GM23338 (cell line): ENCODE results near the gene CTNND2. TPM values are rescaled to one million over a fixed set of nuclear protein-coding genes. Genes with fewer than 3 reads are reported as not detected.

Experiments used
- ATAC-seq: fragments of 200-7000 bp; cut with Tn5 transposase; 3 replicates; pipeline ENCODE4 v1.9.1; 2020
- DNase-seq: peaks from one replicate; pipeline ENCODE4 v3.0.0-alpha.2; 2015; ENCODE audit warnings: low spot score
- H2AFZ ChIP-seq: fragments of 200-600 bp; sonication (generic); 2 replicates; pipeline ENCODE4 v1.8.0; 2016; ENCODE audit warnings: antibody characterized with exemption, mild to moderate bottlenecking, moderate library complexity
- H3F3A ChIP-seq: fragments of 200-600 bp; sonication (generic); replicated peaks from 2 replicates; pipeline ENCODE4 v1.8.0; 2017; ENCODE audit warnings: antibody characterized with exemption, mixed run types, low read depth
- H3K27ac ChIP-seq: fragments of 200-600 bp; sonication (generic); 2 replicates; pipeline ENCODE4 v1.6.1; 2016; ENCODE audit warnings: low read depth
- H3K27me3 ChIP-seq: fragments of 200-600 bp; sonication (generic); 2 replicates; pipeline ENCODE4 v1.8.0; 2016; ENCODE audit warnings: mild to moderate bottlenecking, mixed run types, moderate library complexity; ENCODE audit not compliant: insufficient read depth
- H3K36me3 ChIP-seq: fragments of 200-600 bp; sonication (generic); 2 replicates; pipeline ENCODE4 v1.8.0; 2016; ENCODE audit warnings: mild to moderate bottlenecking; ENCODE audit not compliant: insufficient read depth
- H3K4me1 ChIP-seq: fragments of 200-600 bp; sonication (generic); 2 replicates; pipeline ENCODE4 v1.8.0; 2016; ENCODE audit warnings: mild to moderate bottlenecking, moderate library complexity; ENCODE audit not compliant: insufficient read depth
- H3K4me2 ChIP-seq: fragments of 200-600 bp; sonication (generic); 2 replicates; pipeline ENCODE4 v1.7.1; 2017; ENCODE audit warnings: mixed run types
- H3K4me3 ChIP-seq: fragments of 200-600 bp; sonication (generic); 2 replicates; pipeline ENCODE4 v1.6.1; 2016; ENCODE audit warnings: mixed run types
- H3K79me2 ChIP-seq: fragments of 200-600 bp; sonication (generic); replicated peaks from 2 replicates; pipeline ENCODE4 v1.8.0; 2017; ENCODE audit warnings: mild to moderate bottlenecking; ENCODE audit not compliant: insufficient read depth
- H3K9me2 ChIP-seq: fragments of 200-600 bp; sonication (generic); 2 replicates; pipeline ENCODE4 v1.8.0; 2017; ENCODE audit not compliant: insufficient read depth
- H4K20me1 ChIP-seq: fragments of 200-600 bp; sonication (generic); replicated peaks from 2 replicates; pipeline ENCODE4 v1.8.0; 2017; ENCODE audit warnings: mild to moderate bottlenecking; ENCODE audit not compliant: insufficient read depth
- H3K27ac Mint-ChIP-seq: 2 replicates; pipeline ENCODE4 v1.8.0; 2020; ENCODE audit warnings: inconsistent platforms, mild to moderate bottlenecking, moderate library complexity, mixed read lengths
- H3K27me3 Mint-ChIP-seq: 3 replicates; pipeline ENCODE4 v1.8.0; 2022; ENCODE audit warnings: low read depth, mild to moderate bottlenecking, moderate library complexity, mixed read lengths, inconsistent platforms; ENCODE audit not compliant: insufficient read depth, poor library complexity
- H3K36me3 Mint-ChIP-seq: 3 replicates; pipeline ENCODE4 v1.8.0; 2021; ENCODE audit warnings: low read depth, mild to moderate bottlenecking, inconsistent platforms, moderate library complexity, mixed read lengths
- H3K4me1 Mint-ChIP-seq: 3 replicates; pipeline ENCODE4 v1.8.0; 2020; ENCODE audit warnings: mild to moderate bottlenecking, inconsistent platforms, mixed read lengths
- H3K4me3 Mint-ChIP-seq: 3 replicates; pipeline ENCODE4 v1.8.0; 2021; ENCODE audit warnings: moderate library complexity, mild to moderate bottlenecking, inconsistent platforms, mixed read lengths
- H3K9me3 Mint-ChIP-seq: 3 replicates; pipeline ENCODE4 v1.8.0; 2020; ENCODE audit warnings: moderate library complexity, mild to moderate bottlenecking, inconsistent platforms, mixed read lengths
- CREB1 ChIP-seq: fragments of 250-450 bp; sonication (Bioruptor Pico); IDR thresholded peaks from 2 replicates; pipeline ENCODE4 v1.5.0; 2020; ENCODE audit warnings: low read depth, mild to moderate bottlenecking, moderate library complexity
- CTCF ChIP-seq, 2 experiments: fragments of 200-600 bp in 1 of 2; sonication (generic) in 1 of 2; conservative IDR thresholded peaks; 2 replicates each; pipeline versions ENCODE4 v1.5.1 to v1.6.1; 2016 to 2017; ENCODE audit warnings: antibody characterized with exemption in 2 of 2, low read depth in 2 of 2, mild to moderate bottlenecking in 2 of 2, moderate library complexity in 1 of 2
- EZH2 ChIP-seq: fragments of 200-600 bp; sonication (generic); IDR thresholded peaks from one replicate; pipeline ENCODE4 v1.8.0; 2017; ENCODE audit warnings: antibody characterized with exemption, mild to moderate bottlenecking, low read depth; ENCODE audit not compliant: unreplicated experiment
- EZH2phosphoT487 ChIP-seq: fragments of 200-600 bp; sonication (generic); IDR thresholded peaks from one replicate; pipeline ENCODE4 v1.8.1; 2018; ENCODE audit warnings: antibody characterized with exemption; ENCODE audit not compliant: unreplicated experiment
- JUNB ChIP-seq: IDR thresholded peaks from one replicate; pipeline ENCODE4 v1.6.1; 2016; ENCODE audit warnings: antibody characterized with exemption; ENCODE audit not compliant: unreplicated experiment
- NANOG ChIP-seq: IDR thresholded peaks from 2 replicates; pipeline ENCODE4 v1.6.1; 2016; ENCODE audit warnings: antibody characterized with exemption, borderline replicate concordance
- POLR2AphosphoS5 ChIP-seq: IDR thresholded peaks from 2 replicates; pipeline ENCODE4 v1.6.1; 2016; ENCODE audit warnings: antibody characterized with exemption, low read depth
- REST ChIP-seq: IDR thresholded peaks from one replicate; pipeline ENCODE4 v1.6.1; 2018; ENCODE audit warnings: antibody characterized with exemption; ENCODE audit not compliant: unreplicated experiment
- STAT1 ChIP-seq: IDR thresholded peaks from one replicate; pipeline ENCODE4 v1.6.1; 2016; ENCODE audit warnings: antibody characterized with exemption; ENCODE audit not compliant: unreplicated experiment
- ZNF114 ChIP-seq: fragments of 250-450 bp; sonication (Bioruptor Pico); IDR thresholded peaks from 2 replicates; pipeline ENCODE4 v1.5.0; 2020; ENCODE audit warnings: mild to moderate bottlenecking, moderate library complexity
- ZNF331 ChIP-seq: fragments of 250-450 bp; sonication (Bioruptor Pico); IDR thresholded peaks from 2 replicates; pipeline ENCODE4 v1.5.0; 2020; ENCODE audit warnings: low read depth, mild to moderate bottlenecking, moderate library complexity
- polyA plus RNA-seq: library from polyadenylated mRNA; unstranded; fragments of >200 nt; fragmentation: Nextera tagmentation; extraction: Ambion mirVana; gene quantifications from 2 replicates; pipeline ENCODE4 v1.2.1, GENCODE V29; 2016
- total RNA-seq: library from RNA; depleted of rRNA; stranded (reverse); fragments of >200 nt; shearing (Covaris generic); gene quantifications from 2 replicates; pipeline ENCODE4 v1.2.3, GENCODE V29; 2014
- TF ChIP-seq, protein P1 (sequence below): IDR thresholded peaks from 2 replicates; pipeline ENCODE4 v1.6.1; 2016; ENCODE audit warnings: antibody characterized with exemption
- TF ChIP-seq, protein P2 (sequence below): fragments of 250-450 bp; sonication (Bioruptor Pico); IDR thresholded peaks from 2 replicates; pipeline ENCODE4 v1.5.0; 2020; ENCODE audit warnings: mild to moderate bottlenecking, moderate library complexity

The CTNND2 gene
- total and polyA plus RNA-seq, 2 experiments from 2014 or later: 5.1 to 7.0 TPM

DNA sequence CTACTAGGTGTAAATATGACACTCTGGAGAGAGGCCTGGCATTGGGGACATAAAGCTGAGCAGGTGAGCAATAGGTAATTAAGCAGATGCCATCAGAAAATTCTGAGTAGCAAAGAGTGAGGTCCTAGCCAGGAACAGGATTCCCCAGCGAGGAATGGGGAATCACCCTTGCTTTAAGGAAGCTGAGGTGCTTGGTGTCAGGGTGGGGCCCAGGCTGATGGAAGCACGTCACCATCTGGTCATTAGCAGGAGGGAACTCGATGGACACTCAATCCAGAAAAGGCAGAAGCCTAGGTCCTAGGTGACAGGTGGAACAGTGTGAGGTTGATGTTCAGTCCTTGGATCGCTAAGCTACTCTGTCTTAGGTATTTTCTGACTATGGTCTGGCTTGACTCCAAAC lies 580.5 kb downstream of the CTNND2 start:
- H3K4me2 ChIP-seq: no peak overlapping the region
- H3K27me3 ChIP-seq: no peaks in the 10 kb centered on the region
- ATAC-seq (no peak), DNase-seq (no peak)
- peaks cover 3% of the 10 kb centered on the region for H3K27me3 Mint-ChIP-seq
- H3K4me1 Mint-ChIP-seq: peaks cover 4% of the 10 kb centered on the region; the same call in 2 of the 3 replicates
- H3K27ac Mint-ChIP-seq: no peak overlapping the region
- H2AFZ ChIP-seq: no peak overlapping the region
- no peaks in the 10 kb centered on the region for H3K79me2 ChIP-seq
- no peaks in the 10 kb centered on the region for H3K4me1 ChIP-seq
- H3K9me3 Mint-ChIP-seq: no peaks in the 10 kb centered on the region
- H3K27ac ChIP-seq: no peak overlapping the region
- H3K36me3 ChIP-seq: no peaks in the 10 kb centered on the region
- H3K9me2 ChIP-seq: no peaks in the 10 kb centered on the region
- H3K4me3 ChIP-seq: no peak overlapping the region
- H3F3A ChIP-seq: no peaks in the 10 kb centered on the region
- no peak for TF ChIP-seq REST
- TF ChIP-seq, protein P1, sequence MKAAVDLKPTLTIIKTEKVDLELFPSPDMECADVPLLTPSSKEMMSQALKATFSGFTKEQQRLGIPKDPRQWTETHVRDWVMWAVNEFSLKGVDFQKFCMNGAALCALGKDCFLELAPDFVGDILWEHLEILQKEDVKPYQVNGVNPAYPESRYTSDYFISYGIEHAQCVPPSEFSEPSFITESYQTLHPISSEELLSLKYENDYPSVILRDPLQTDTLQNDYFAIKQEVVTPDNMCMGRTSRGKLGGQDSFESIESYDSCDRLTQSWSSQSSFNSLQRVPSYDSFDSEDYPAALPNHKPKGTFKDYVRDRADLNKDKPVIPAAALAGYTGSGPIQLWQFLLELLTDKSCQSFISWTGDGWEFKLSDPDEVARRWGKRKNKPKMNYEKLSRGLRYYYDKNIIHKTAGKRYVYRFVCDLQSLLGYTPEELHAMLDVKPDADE: no peak
- no peak for TF ChIP-seq ZNF114 (CRISPR knock-in tag)
- no peak for TF ChIP-seq NANOG
- TF ChIP-seq JUNB: no peak
- TF ChIP-seq ZNF331 (CRISPR knock-in tag): no peak
- TF ChIP-seq STAT1: no peak
- TF ChIP-seq, protein P2, sequence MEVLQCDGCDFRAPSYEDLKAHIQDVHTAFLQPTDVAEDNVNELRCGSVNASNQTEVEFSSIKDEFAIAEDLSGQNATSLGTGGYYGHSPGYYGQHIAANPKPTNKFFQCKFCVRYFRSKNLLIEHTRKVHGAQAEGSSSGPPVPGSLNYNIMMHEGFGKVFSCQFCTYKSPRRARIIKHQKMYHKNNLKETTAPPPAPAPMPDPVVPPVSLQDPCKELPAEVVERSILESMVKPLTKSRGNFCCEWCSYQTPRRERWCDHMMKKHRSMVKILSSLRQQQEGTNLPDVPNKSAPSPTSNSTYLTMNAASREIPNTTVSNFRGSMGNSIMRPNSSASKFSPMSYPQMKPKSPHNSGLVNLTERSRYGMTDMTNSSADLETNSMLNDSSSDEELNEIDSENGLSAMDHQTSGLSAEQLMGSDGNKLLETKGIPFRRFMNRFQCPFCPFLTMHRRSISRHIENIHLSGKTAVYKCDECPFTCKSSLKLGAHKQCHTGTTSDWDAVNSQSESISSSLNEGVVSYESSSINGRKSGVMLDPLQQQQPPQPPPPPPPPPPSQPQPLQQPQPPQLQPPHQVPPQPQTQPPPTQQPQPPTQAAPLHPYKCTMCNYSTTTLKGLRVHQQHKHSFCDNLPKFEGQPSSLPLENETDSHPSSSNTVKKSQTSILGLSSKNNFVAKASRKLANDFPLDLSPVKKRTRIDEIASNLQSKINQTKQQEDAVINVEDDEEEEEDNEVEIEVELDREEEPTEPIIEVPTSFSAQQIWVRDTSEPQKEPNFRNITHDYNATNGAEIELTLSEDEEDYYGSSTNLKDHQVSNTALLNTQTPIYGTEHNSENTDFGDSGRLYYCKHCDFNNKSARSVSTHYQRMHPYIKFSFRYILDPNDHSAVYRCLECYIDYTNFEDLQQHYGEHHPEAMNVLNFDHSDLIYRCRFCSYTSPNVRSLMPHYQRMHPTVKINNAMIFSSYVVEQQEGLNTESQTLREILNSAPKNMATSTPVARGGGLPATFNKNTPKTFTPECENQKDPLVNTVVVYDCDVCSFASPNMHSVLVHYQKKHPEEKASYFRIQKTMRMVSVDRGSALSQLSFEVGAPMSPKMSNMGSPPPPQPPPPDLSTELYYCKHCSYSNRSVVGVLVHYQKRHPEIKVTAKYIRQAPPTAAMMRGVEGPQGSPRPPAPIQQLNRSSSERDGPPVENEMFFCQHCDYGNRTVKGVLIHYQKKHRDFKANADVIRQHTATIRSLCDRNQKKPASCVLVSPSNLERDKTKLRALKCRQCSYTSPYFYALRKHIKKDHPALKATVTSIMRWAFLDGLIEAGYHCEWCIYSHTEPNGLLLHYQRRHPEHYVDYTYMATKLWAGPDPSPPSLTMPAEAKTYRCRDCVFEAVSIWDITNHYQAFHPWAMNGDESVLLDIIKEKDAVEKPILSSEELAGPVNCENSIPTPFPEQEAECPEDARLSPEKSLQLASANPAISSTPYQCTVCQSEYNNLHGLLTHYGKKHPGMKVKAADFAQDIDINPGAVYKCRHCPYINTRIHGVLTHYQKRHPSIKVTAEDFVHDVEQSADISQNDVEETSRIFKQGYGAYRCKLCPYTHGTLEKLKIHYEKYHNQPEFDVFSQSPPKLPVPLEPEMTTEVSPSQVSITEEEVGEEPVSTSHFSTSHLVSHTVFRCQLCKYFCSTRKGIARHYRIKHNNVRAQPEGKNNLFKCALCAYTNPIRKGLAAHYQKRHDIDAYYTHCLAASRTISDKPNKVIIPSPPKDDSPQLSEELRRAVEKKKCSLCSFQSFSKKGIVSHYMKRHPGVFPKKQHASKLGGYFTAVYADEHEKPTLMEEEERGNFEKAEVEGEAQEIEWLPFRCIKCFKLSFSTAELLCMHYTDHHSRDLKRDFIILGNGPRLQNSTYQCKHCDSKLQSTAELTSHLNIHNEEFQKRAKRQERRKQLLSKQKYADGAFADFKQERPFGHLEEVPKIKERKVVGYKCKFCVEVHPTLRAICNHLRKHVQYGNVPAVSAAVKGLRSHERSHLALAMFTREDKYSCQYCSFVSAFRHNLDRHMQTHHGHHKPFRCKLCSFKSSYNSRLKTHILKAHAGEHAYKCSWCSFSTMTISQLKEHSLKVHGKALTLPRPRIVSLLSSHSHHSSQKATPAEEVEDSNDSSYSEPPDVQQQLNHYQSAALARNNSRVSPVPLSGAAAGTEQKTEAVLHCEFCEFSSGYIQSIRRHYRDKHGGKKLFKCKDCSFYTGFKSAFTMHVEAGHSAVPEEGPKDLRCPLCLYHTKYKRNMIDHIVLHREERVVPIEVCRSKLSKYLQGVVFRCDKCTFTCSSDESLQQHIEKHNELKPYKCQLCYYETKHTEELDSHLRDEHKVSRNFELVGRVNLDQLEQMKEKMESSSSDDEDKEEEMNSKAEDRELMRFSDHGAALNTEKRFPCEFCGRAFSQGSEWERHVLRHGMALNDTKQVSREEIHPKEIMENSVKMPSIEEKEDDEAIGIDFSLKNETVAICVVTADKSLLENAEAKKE (CRISPR knock-in tag): no peak
- TF ChIP-seq EZH2: no peak
- TF ChIP-seq CREB1 (CRISPR knock-in tag): no peak
- TF ChIP-seq CTCF (conservative IDR thresholded peaks at IDR 0.05; ENCODE audit: low read depth in 2 of 2): no peak
- TF ChIP-seq EZH2phosphoT487: no peak
- no peak for TF ChIP-seq POLR2AphosphoS5
- H4K20me1 ChIP-seq: no peaks in the 10 kb centered on the region
- H3K4me3 Mint-ChIP-seq: no peak overlapping the region
- no peaks in the 10 kb centered on the region for H3K36me3 Mint-ChIP-seq
